ENCODE measurements around the gene KDM8. TPM values are rescaled to one million over a fixed set of nuclear protein-coding genes. Genes with fewer than 3 reads are reported as not detected.

KDM8 gene
- total RNA-seq, 3 donors from 2014 or later (not counting 1 experiment from before 2014, with no cell fraction given) = 11.4 to 17.9 (median 17.8) TPM

- Mint-ChIP-seq H3K27ac (no peak overlapping the region), H3K27me3 (ENCODE audit: low read depth in 2 of 2) (no peaks in the 10 kb centered on the region), H3K9me3 (no peaks in the 10 kb centered on the region), H3K36me3 (no peaks in the 10 kb centered on the region), H3K4me1 (no peaks in the 10 kb centered on the region), H3K4me3 (no peak overlapping the region)
- 95% methylated on average over 10 of the region's 10 CpGs for WGBS (ENCODE audit: insufficient coverage)
- intact Hi-C loops (cut with micrococcal nuclease) = no loop called here
- DNase-seq (no peak), ATAC-seq (no peak)
- Histone ChIP-seq H3K9me3 (ENCODE audit: control insufficient read depth, insufficient read depth, low read length) (no peaks in the 10 kb centered on the region), H3K4me1 (ENCODE audit: control insufficient read depth, insufficient read depth, low read length) (no peaks in the 10 kb centered on the region), H3K36me3 (ENCODE audit: control insufficient read depth, insufficient read depth, low read length) (peaks cover 28% of the 10 kb centered on the region), H3K27me3 (ENCODE audit: control insufficient read depth, insufficient read depth, low read length) (no peaks in the 10 kb centered on the region), H3K4me3 (ENCODE audit: low read length) (no peak overlapping the region), H3K27ac (ENCODE audit: low read length) (no peak overlapping the region)
- no peak for TF ChIP-seq CTCF (IDR thresholded peaks at IDR 0.05)
These were observed 13.9 kb downstream of the KDM8 start for GRCh38 chr16:27217256-27217655.

GRCh38 chr16:27218756-27219155 lies 15.4 kb downstream of the KDM8 start:
- WGBS (ENCODE audit: insufficient coverage) = 98% methylated on average over 8 of the region's 9 CpGs
- H3K27me3 ChIP-seq (ENCODE audit: control insufficient read depth, insufficient read depth, low read length) = no peaks in the 10 kb centered on the region
- no peak overlapping the region for H3K27ac Mint-ChIP-seq
- no peaks in the 10 kb centered on the region for H3K27me3 Mint-ChIP-seq (ENCODE audit: low read depth in 2 of 2)
- no peaks in the 10 kb centered on the region for H3K9me3 Mint-ChIP-seq
- H3K4me1 Mint-ChIP-seq = no peaks in the 10 kb centered on the region
- no peaks in the 10 kb centered on the region for H3K36me3 Mint-ChIP-seq
- H3K27ac ChIP-seq (ENCODE audit: low read length) = no peak overlapping the region
- H3K36me3 ChIP-seq (ENCODE audit: control insufficient read depth, insufficient read depth, low read length) = peaks cover 27% of the 10 kb centered on the region
- intact Hi-C loops (cut with micrococcal nuclease) = no loop called here
- no peaks in the 10 kb centered on the region for H3K4me1 ChIP-seq (ENCODE audit: control insufficient read depth, insufficient read depth, low read length)
- H3K4me3 Mint-ChIP-seq = no peak overlapping the region
- H3K9me3 ChIP-seq (ENCODE audit: control insufficient read depth, insufficient read depth, low read length) = no peaks in the 10 kb centered on the region
- no peak for ATAC-seq
- H3K4me3 ChIP-seq (ENCODE audit: low read length) = no peak overlapping the region
- TF ChIP-seq CTCF (IDR thresholded peaks at IDR 0.05) = no peak
- no peak for DNase-seq

- intact Hi-C loops (cut with micrococcal nuclease) = no loop called here
- Mint-ChIP-seq H3K9me3 (no peaks in the 10 kb centered on the region), H3K27me3 (ENCODE audit: low read depth in 2 of 2) (no peaks in the 10 kb centered on the region), H3K4me1 (no peaks in the 10 kb centered on the region), H3K27ac (no peak overlapping the region), H3K4me3 (no peak overlapping the region), H3K36me3 (no peaks in the 10 kb centered on the region)
- no peak overlapping the region for H3K27ac ChIP-seq (ENCODE audit: low read length)
- H3K36me3 ChIP-seq (ENCODE audit: control insufficient read depth, insufficient read depth, low read length) = peaks cover 31% of the 10 kb centered on the region
- no peak for ATAC-seq
- H3K27me3 ChIP-seq (ENCODE audit: control insufficient read depth, insufficient read depth, low read length) = no peaks in the 10 kb centered on the region
- H3K9me3 ChIP-seq (ENCODE audit: control insufficient read depth, insufficient read depth, low read length) = no peaks in the 10 kb centered on the region
- H3K4me1 ChIP-seq (ENCODE audit: control insufficient read depth, insufficient read depth, low read length) = no peaks in the 10 kb centered on the region
- no peak overlapping the region for H3K4me3 ChIP-seq (ENCODE audit: low read length)
- WGBS (ENCODE audit: insufficient coverage) = 95% methylated on average over 10 of the region's 10 CpGs
- TF ChIP-seq CTCF (IDR thresholded peaks at IDR 0.05) = no peak
- no peak for DNase-seq
These were observed 15.8 kb downstream of the KDM8 start for GRCh38 chr16:27219161-27219560.

- no peaks in the 10 kb centered on the region for H3K9me3 ChIP-seq (ENCODE audit: control insufficient read depth, insufficient read depth, low read length)
- no peak for DNase-seq
- no peaks in the 10 kb centered on the region for H3K27me3 ChIP-seq (ENCODE audit: control insufficient read depth, insufficient read depth, low read length)
- Mint-ChIP-seq H3K27ac (no peak overlapping the region), H3K36me3 (no peaks in the 10 kb centered on the region), H3K4me1 (no peaks in the 10 kb centered on the region), H3K4me3 (no peak overlapping the region), H3K27me3 (ENCODE audit: low read depth in 2 of 2) (no peaks in the 10 kb centered on the region), H3K9me3 (no peaks in the 10 kb centered on the region)
- H3K4me3 ChIP-seq (ENCODE audit: low read length) = no peak overlapping the region
- no peak for ATAC-seq
- WGBS (ENCODE audit: insufficient coverage) = 96% methylated on average over 9 of the region's 9 CpGs
- peaks cover 2% of the 10 kb centered on the region for H3K4me1 ChIP-seq (ENCODE audit: control insufficient read depth, insufficient read depth, low read length)
- intact Hi-C loops (cut with micrococcal nuclease) = no loop called here
- TF ChIP-seq CTCF (IDR thresholded peaks at IDR 0.05) = no peak
- peaks cover 37% of the 10 kb centered on the region for H3K36me3 ChIP-seq (ENCODE audit: control insufficient read depth, insufficient read depth, low read length)
- no peak overlapping the region for H3K27ac ChIP-seq (ENCODE audit: low read length)
These were observed 16.8 kb downstream of the KDM8 start for GRCh38 chr16:27220120-27220519.
